ENCODE data around the gene RNF152.
"Not testable (repeated sequence)": the region's sequence is repeated elsewhere in the genome, so short reads cannot be mapped to it uniquely, and the experiment has no call there.

RNF152 gene

DNA sequence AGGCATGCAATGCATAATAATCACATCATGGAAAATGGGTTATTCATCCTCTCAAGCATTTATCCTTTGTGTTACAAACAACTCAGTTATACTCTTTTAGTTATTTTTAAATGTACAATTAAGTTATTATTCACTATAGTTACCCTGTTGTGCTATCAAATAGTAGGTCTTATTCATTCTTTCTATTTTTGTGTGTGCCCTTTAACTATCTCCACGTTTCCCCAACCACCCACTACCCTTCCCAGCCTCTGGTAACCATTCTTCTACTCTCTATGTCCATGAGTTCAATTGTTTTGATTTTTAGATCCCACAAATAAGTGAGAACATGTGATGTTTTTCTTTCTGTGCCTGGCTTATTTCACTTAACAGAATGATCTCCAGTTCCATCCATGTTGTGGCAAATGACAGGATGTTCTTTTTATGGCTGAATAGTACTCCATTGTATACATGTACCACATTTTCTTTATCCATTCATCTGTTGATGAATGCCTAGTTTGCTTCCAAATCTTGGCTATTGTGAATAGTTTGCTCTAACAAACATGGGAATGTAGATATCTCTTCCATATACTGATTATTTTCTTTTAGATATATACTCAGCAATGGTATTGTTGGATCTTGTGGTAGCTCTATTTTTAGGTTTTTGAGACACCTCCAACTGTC, 105.7 kb downstream of the RNF152 start:
- TF ChIP-seq ZNF8 (CRISPR knock-in tag; IDR thresholded peaks at IDR 0.05) = peak; percentile 88
- ATAC-seq = not testable (repeated sequence)

DNA sequence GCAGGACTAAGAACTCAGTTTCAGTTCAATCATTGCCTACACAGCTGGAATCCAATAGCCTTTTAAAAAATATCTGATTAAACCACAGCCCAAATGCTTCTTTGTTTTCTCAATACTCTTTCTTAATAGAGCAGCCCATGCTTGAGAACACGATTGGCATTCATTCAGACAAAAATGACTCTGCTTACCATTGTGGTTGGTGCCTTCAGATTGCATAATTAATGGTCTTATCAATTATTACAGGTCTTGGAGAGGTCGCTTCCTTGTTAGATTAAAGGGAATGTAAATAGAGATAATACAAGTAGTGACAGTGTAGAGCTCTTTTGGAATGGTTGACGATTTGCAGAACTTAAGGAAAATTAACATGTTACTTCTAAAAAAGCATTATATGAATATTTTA, 107.2 kb downstream of the RNF152 start:
- no peak for ATAC-seq
- TF ChIP-seq, protein P1, sequence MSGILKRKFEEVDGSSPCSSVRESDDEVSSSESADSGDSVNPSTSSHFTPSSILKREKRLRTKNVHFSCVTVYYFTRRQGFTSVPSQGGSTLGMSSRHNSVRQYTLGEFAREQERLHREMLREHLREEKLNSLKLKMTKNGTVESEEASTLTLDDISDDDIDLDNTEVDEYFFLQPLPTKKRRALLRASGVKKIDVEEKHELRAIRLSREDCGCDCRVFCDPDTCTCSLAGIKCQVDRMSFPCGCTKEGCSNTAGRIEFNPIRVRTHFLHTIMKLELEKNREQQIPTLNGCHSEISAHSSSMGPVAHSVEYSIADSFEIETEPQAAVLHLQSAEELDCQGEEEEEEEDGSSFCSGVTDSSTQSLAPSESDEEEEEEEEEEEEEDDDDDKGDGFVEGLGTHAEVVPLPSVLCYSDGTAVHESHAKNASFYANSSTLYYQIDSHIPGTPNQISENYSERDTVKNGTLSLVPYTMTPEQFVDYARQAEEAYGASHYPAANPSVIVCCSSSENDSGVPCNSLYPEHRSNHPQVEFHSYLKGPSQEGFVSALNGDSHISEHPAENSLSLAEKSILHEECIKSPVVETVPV (CRISPR knock-in tag; IDR thresholded peaks at IDR 0.05) = no peak
- TF ChIP-seq OSR1 (CRISPR knock-in tag; IDR thresholded peaks at IDR 0.05) (no peak), SNAI2 (CRISPR knock-in tag; IDR thresholded peaks at IDR 0.05) (no peak), ZNF70 (CRISPR knock-in tag; IDR thresholded peaks at IDR 0.05) (no peak), ZNF565 (CRISPR knock-in tag; conservative IDR thresholded peaks at IDR 0.05; ENCODE audit: low read depth) (no peak), ZFP30 (CRISPR knock-in tag; IDR thresholded peaks at IDR 0.05) (no peak), TCF4 (CRISPR knock-in tag; IDR thresholded peaks at IDR 0.05; ENCODE audit: borderline replicate concordance) (no peak), ZC3H10 (CRISPR knock-in tag; IDR thresholded peaks at IDR 0.05) (no peak), CSDC2 (CRISPR knock-in tag; IDR thresholded peaks at IDR 0.05) (no peak)
- TF ChIP-seq, protein P2, sequence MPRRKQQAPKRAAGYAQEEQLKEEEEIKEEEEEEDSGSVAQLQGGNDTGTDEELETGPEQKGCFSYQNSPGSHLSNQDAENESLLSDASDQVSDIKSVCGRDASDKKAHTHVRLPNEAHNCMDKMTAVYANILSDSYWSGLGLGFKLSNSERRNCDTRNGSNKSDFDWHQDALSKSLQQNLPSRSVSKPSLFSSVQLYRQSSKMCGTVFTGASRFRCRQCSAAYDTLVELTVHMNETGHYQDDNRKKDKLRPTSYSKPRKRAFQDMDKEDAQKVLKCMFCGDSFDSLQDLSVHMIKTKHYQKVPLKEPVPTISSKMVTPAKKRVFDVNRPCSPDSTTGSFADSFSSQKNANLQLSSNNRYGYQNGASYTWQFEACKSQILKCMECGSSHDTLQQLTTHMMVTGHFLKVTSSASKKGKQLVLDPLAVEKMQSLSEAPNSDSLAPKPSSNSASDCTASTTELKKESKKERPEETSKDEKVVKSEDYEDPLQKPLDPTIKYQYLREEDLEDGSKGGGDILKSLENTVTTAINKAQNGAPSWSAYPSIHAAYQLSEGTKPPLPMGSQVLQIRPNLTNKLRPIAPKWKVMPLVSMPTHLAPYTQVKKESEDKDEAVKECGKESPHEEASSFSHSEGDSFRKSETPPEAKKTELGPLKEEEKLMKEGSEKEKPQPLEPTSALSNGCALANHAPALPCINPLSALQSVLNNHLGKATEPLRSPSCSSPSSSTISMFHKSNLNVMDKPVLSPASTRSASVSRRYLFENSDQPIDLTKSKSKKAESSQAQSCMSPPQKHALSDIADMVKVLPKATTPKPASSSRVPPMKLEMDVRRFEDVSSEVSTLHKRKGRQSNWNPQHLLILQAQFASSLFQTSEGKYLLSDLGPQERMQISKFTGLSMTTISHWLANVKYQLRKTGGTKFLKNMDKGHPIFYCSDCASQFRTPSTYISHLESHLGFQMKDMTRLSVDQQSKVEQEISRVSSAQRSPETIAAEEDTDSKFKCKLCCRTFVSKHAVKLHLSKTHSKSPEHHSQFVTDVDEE (CRISPR knock-in tag; IDR thresholded peaks at IDR 0.05) = no peak
- TF ChIP-seq, protein P3, sequence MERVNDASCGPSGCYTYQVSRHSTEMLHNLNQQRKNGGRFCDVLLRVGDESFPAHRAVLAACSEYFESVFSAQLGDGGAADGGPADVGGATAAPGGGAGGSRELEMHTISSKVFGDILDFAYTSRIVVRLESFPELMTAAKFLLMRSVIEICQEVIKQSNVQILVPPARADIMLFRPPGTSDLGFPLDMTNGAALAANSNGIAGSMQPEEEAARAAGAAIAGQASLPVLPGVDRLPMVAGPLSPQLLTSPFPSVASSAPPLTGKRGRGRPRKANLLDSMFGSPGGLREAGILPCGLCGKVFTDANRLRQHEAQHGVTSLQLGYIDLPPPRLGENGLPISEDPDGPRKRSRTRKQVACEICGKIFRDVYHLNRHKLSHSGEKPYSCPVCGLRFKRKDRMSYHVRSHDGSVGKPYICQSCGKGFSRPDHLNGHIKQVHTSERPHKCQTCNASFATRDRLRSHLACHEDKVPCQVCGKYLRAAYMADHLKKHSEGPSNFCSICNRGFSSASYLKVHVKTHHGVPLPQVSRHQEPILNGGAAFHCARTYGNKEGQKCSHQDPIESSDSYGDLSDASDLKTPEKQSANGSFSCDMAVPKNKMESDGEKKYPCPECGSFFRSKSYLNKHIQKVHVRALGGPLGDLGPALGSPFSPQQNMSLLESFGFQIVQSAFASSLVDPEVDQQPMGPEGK (CRISPR knock-in tag; IDR thresholded peaks at IDR 0.05; ENCODE audit: borderline replicate concordance) = no peak
- TF ChIP-seq, protein P4, sequence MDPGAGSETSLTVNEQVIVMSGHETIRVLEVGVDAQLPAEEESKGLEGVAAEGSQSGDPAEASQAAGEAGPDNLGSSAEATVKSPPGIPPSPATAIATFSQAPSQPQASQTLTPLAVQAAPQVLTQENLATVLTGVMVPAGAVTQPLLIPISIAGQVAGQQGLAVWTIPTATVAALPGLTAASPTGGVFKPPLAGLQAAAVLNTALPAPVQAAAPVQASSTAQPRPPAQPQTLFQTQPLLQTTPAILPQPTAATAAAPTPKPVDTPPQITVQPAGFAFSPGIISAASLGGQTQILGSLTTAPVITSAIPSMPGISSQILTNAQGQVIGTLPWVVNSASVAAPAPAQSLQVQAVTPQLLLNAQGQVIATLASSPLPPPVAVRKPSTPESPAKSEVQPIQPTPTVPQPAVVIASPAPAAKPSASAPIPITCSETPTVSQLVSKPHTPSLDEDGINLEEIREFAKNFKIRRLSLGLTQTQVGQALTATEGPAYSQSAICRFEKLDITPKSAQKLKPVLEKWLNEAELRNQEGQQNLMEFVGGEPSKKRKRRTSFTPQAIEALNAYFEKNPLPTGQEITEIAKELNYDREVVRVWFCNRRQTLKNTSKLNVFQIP (CRISPR knock-in tag; IDR thresholded peaks at IDR 0.05; ENCODE audit: borderline replicate concordance, low read depth) = no peak

DNA sequence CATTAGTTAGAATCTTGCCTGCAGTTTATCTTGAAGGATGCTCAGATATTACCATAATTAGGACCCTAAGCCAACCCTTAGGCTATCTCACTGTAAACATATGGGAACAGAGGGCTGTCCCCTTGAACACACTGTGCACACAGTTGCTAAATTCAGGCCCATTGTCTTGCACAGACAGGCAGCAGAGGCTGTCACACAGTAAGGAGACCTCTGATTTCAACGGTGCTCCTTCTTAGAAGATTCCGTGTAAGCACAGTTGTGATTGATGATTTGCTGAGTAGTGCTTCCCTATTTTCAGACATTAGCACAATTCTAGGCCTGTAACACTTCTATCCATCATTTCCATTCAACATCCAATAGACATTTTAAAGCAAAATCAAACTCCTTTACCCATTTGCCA, 108.0 kb downstream of the RNF152 start:
- no peak for TF ChIP-seq SNAI2 (CRISPR knock-in tag; IDR thresholded peaks at IDR 0.05)
- TF ChIP-seq, protein P5, sequence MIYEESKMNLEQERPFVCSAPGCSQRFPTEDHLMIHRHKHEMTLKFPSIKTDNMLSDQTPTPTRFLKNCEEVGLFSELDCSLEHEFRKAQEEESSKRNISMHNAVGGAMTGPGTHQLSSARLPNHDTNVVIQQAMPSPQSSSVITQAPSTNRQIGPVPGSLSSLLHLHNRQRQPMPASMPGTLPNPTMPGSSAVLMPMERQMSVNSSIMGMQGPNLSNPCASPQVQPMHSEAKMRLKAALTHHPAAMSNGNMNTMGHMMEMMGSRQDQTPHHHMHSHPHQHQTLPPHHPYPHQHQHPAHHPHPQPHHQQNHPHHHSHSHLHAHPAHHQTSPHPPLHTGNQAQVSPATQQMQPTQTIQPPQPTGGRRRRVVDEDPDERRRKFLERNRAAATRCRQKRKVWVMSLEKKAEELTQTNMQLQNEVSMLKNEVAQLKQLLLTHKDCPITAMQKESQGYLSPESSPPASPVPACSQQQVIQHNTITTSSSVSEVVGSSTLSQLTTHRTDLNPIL (CRISPR knock-in tag; IDR thresholded peaks at IDR 0.05; ENCODE audit: low read depth) = no peak
- TF ChIP-seq ISL1 (CRISPR knock-in tag; IDR thresholded peaks at IDR 0.05) = no peak
- no peak for TF ChIP-seq ESRRG (CRISPR knock-in tag; IDR thresholded peaks at IDR 0.05)
- no peak for TF ChIP-seq ZFP3 (CRISPR knock-in tag; IDR thresholded peaks at IDR 0.05)
- TF ChIP-seq GLIS3 (CRISPR knock-in tag; IDR thresholded peaks at IDR 0.05) = no peak
- TF ChIP-seq ZNF8 (CRISPR knock-in tag; IDR thresholded peaks at IDR 0.05) = no peak
- TF ChIP-seq ZNF565 (CRISPR knock-in tag; conservative IDR thresholded peaks at IDR 0.05; ENCODE audit: low read depth) = no peak
- TF ChIP-seq, protein P3 (CRISPR knock-in tag; IDR thresholded peaks at IDR 0.05; ENCODE audit: borderline replicate concordance) = no peak
- TF ChIP-seq RARB (CRISPR knock-in tag; IDR thresholded peaks at IDR 0.05) = no peak
- no peak for TF ChIP-seq ARNTL (CRISPR knock-in tag; IDR thresholded peaks at IDR 0.05; ENCODE audit: borderline replicate concordance, low read depth)
- TF ChIP-seq CSDC2 (CRISPR knock-in tag; IDR thresholded peaks at IDR 0.05) = no peak
- no peak for TF ChIP-seq ZFP30 (CRISPR knock-in tag; IDR thresholded peaks at IDR 0.05)
- TF ChIP-seq, protein P2 (CRISPR knock-in tag; IDR thresholded peaks at IDR 0.05) = no peak
- TF ChIP-seq TOX (CRISPR knock-in tag; IDR thresholded peaks at IDR 0.05; ENCODE audit: borderline replicate concordance) = no peak
- TF ChIP-seq, protein P4 (CRISPR knock-in tag; IDR thresholded peaks at IDR 0.05; ENCODE audit: borderline replicate concordance, low read depth) = no peak
- ATAC-seq = no peak
